B cell (primary cell): ENCODE measurements around the gene USH1C. TPM values are rescaled to one million over a fixed set of nuclear protein-coding genes. Genes with fewer than 3 reads are reported as not detected.

ENCODE experiments used
- ATAC-seq: fragments of 200-7000 bp; cut with Tn5 transposase; one replicate; pipeline ENCODE4 v1.10.0; 2021; ENCODE audit warnings: low read depth, mild to moderate bottlenecking, moderate number of reproducible peaks, moderate library complexity
- CTCF ChIA-PET: fragments of 350-600 bp; sonication (Branson Sonifier 250); formaldehyde crosslinking; loops from one replicate; lab custom pipeline; 2021; ENCODE audit warnings: antibody characterized with exemption, inconsistent platforms; lab: Charles Lee
- POLR2A ChIA-PET: fragments of 350-600 bp; sonication (Branson Sonifier 250); formaldehyde crosslinking; loops from one replicate; lab custom pipeline; 2021; ENCODE audit warnings: antibody characterized with exemption; lab: Charles Lee
- DNase-seq: peaks from one replicate; pipeline ENCODE4 v3.0.0; 2013
- H2AFZ ChIP-seq: 2 replicates; pipeline ENCODE4 v1.6.1; 2012; ENCODE audit warnings: mild to moderate bottlenecking, low read depth, low read length; ENCODE audit not compliant: insufficient read depth, poor library complexity, severe bottlenecking
- H3K27ac ChIP-seq, 2 donors: 1 replicate in 1 of 2; 2 replicates in 1 of 2; pipeline ENCODE4 v1.5.1; 2012 to 2013; ENCODE audit warnings: low read length in 2 of 2, mild to moderate bottlenecking in 2 of 2, moderate library complexity in 1 of 2
- H3K27me3 ChIP-seq, 4 experiments: fragments of 200-600 bp in 1 of 4; sonication (generic) in 1 of 4; replicated peaks in 1 of 4; 1 replicate in 2 of 4; 2 replicates in 2 of 4; pipeline versions ENCODE4 v1.6.1 to v1.7.0; 2013 to 2016; ENCODE audit warnings: low read length in 3 of 4, mild to moderate bottlenecking in 2 of 4, mixed read lengths in 1 of 4, moderate library complexity in 1 of 4; ENCODE audit not compliant: insufficient read depth in 4 of 4, control insufficient read depth in 3 of 4; ENCODE audit errors: control extremely low read depth in 1 of 4
- H3K36me3 ChIP-seq, 2 experiments: replicated peaks in 1 of 2; 1 replicate in 1 of 2; 2 replicates in 1 of 2; pipeline versions ENCODE4 v1.6.1 to v1.7.1; 2013; ENCODE audit warnings: low read length in 1 of 2; ENCODE audit not compliant: insufficient read depth in 2 of 2, control insufficient read depth in 1 of 2; ENCODE audit errors: control extremely low read depth in 1 of 2, extremely low read depth in 1 of 2
- H3K4me1 ChIP-seq, 2 donors: fragments of 200-600 bp in 1 of 2; sonication (generic) in 1 of 2; 1 replicate in 1 of 2; 2 replicates in 1 of 2; pipeline versions ENCODE4 v1.5.1 to v1.6.1; 2013 to 2017; ENCODE audit warnings: low read length in 2 of 2; ENCODE audit not compliant: control insufficient read depth in 2 of 2, insufficient read depth in 2 of 2
- H3K4me2 ChIP-seq: replicated peaks from 2 replicates; pipeline ENCODE3; 2012; ENCODE audit warnings: mild to moderate bottlenecking, low read depth, low read length; ENCODE audit not compliant: poor library complexity, severe bottlenecking
- H3K4me3 ChIP-seq, 5 experiments: fragments of 200-600 bp in 1 of 5; sonication (generic) in 1 of 5; 1 replicate in 3 of 5; 2 replicates in 2 of 5; pipeline versions ENCODE4 v1.5.1 to v1.7.0; 2011 to 2016; ENCODE audit warnings: low read length in 4 of 5, mild to moderate bottlenecking in 4 of 5, low read depth in 2 of 5, control low read depth in 1 of 5, moderate library complexity in 1 of 5; ENCODE audit not compliant: insufficient read depth in 1 of 5; ENCODE audit errors: control extremely low read depth in 1 of 5, extremely low read depth in 1 of 5
- H3K79me2 ChIP-seq: fragments of 200-600 bp; sonication (generic); one replicate; pipeline ENCODE4 v1.6.0; 2016; ENCODE audit warnings: low read length; ENCODE audit not compliant: control insufficient read depth, insufficient read depth
- H3K9ac ChIP-seq: fragments of 200-600 bp; sonication (generic); 2 replicates; pipeline ENCODE4 v1.6.1; 2017; ENCODE audit warnings: mild to moderate bottlenecking, low read length, moderate library complexity
- H3K9me3 ChIP-seq, 3 donors: one replicate each; pipeline versions ENCODE4 v1.6.1 to v1.7.1; 2013; ENCODE audit warnings: low read length in 2 of 3; ENCODE audit not compliant: control insufficient read depth in 2 of 3, insufficient read depth in 1 of 3; ENCODE audit errors: control extremely low read depth in 1 of 3
- H4K20me1 ChIP-seq: 2 replicates; pipeline ENCODE4 v1.6.0; 2012; ENCODE audit warnings: mild to moderate bottlenecking, low read length; ENCODE audit not compliant: insufficient read depth, control insufficient read depth, poor library complexity, severe bottlenecking
- H3K27ac Mint-ChIP-seq: one replicate; pipeline ENCODE4 v1.8.0; 2021; ENCODE audit warnings: mixed read lengths
- H3K27me3 Mint-ChIP-seq: one replicate; pipeline ENCODE4 v1.8.0; 2021; ENCODE audit warnings: mixed read lengths
- H3K4me1 Mint-ChIP-seq: one replicate; pipeline ENCODE4 v1.8.0; 2021; ENCODE audit warnings: mixed read lengths
- H3K4me3 Mint-ChIP-seq: one replicate; pipeline ENCODE4 v1.8.0; 2021; ENCODE audit warnings: mixed read lengths
- H3K9me3 Mint-ChIP-seq: one replicate; pipeline ENCODE4 v1.8.0; 2022; ENCODE audit warnings: mixed read lengths; ENCODE audit not compliant: insufficient read depth
- CTCF ChIP-seq: fragments of 200-600 bp; IDR thresholded peaks from one replicate; pipeline ENCODE4 v1.8.0; 2022; ENCODE audit warnings: antibody characterized with exemption, mild to moderate bottlenecking
- EZH2 ChIP-seq: IDR thresholded peaks from 2 replicates; pipeline ENCODE4 v1.6.1; 2012; ENCODE audit warnings: borderline replicate concordance, low read depth, mild to moderate bottlenecking, moderate library complexity, low read length; ENCODE audit not compliant: insufficient read depth, poor library complexity, severe bottlenecking
- WGBS: methylation state at CpG from one replicate; pipeline ENCODE4 v1.1.5; 2013; ENCODE audit warnings: missing lambda C conversion rate; ENCODE audit not compliant: insufficient coverage; 5-methylcytosine and 5-hydroxymethylcytosine counted together
- intact Hi-C: fragments of 100-400 bp; cut with micrococcal nuclease; formaldehyde crosslinking; loops from one replicate; pipeline ENCODE4 v1.10.0; 2022
- polyA plus RNA-seq: library from polyadenylated mRNA; depleted of rRNA; stranded (reverse); fragments of >200 nt; gene quantifications from 2 replicates; pipeline ENCODE4 v1.2.3, GENCODE V29; 2012
- total RNA-seq, 2 donors: library from RNA; stranded (reverse); fragments of 120-200 nt in 1 of 2; gene quantifications; 1 replicate in 1 of 2; 2 replicates in 1 of 2; pipeline versions ENCODE4 v1.2.3 to v1.2.4, GENCODE V29; 2013 to 2022

The USH1C gene
- total and polyA plus RNA-seq, 2 donors (not counting 1 experiment from before 2014, with no cell fraction given): not detected

- Histone ChIP-seq H3K27ac (no peak overlapping the region), H3K79me2 (no peaks in the 10 kb centered on the region), H3K36me3 (no peaks in the 10 kb centered on the region), H3K27me3 (peaks cover 0 to 3% (median 0%) of the 10 kb centered on the region in 4 experiments), H2AFZ (no peak overlapping the region), H3K4me1 (no peaks in the 10 kb centered on the region), H3K9me3 (peaks cover 0 to 4% (median 0%) of the 10 kb centered on the region in 3 donors), H3K4me2 (no peak overlapping the region), H3K9ac (no peak overlapping the region), H4K20me1 (no peaks in the 10 kb centered on the region), H3K4me3 (no peak overlapping the region)
- no peak overlapping the region for H3K4me3 Mint-ChIP-seq
- no peak for ATAC-seq
- H3K27me3 Mint-ChIP-seq: peaks cover 10% of the 10 kb centered on the region
- no peak for DNase-seq
- no peak overlapping the region for H3K27ac Mint-ChIP-seq
- ChIA-PET CTCF (no interaction called here), POLR2A (no interaction called here)
- H3K9me3 Mint-ChIP-seq: peaks cover 3% of the 10 kb centered on the region
- intact Hi-C loops: no loop called here
- no peaks in the 10 kb centered on the region for H3K4me1 Mint-ChIP-seq
- 79% methylated on average over 3 of the region's 5 CpGs for WGBS
- no peak for TF ChIP-seq EZH2
- no peak for TF ChIP-seq CTCF
Observed at GRCh38 chr11:17445240-17445795, 98.9 kb downstream of the USH1C start.

GRCh38 chr11:17443926-17444690, 100.1 kb downstream of the USH1C start:
- Histone ChIP-seq H3K36me3 (no peaks in the 10 kb centered on the region), H3K4me2 (no peak overlapping the region), H2AFZ (no peak overlapping the region), H3K27ac (no peak overlapping the region), H3K79me2 (no peaks in the 10 kb centered on the region), H3K4me1 (no peaks in the 10 kb centered on the region), H4K20me1 (no peaks in the 10 kb centered on the region), H3K4me3 (no peak overlapping the region), H3K9me3 (peaks cover 0 to 4% (median 0%) of the 10 kb centered on the region in 3 donors), H3K27me3 (peaks cover 0 to 3% (median 1%) of the 10 kb centered on the region in 4 experiments), H3K9ac (no peak overlapping the region)
- ATAC-seq (no peak), DNase-seq (no peak)
- Mint-ChIP-seq H3K27ac (no peak overlapping the region), H3K4me3 (no peak overlapping the region), H3K27me3 (peaks cover 14% of the 10 kb centered on the region), H3K9me3 (peaks cover 3% of the 10 kb centered on the region), H3K4me1 (no peaks in the 10 kb centered on the region)
- no peak for TF ChIP-seq CTCF
- TF ChIP-seq EZH2: no peak
- intact Hi-C loops: no loop called here
- CTCF ChIA-PET: no interaction called here
- POLR2A ChIA-PET: no interaction called here
- WGBS: 50% methylated on average over 1 of the region's 2 CpGs
